Measurements from ENCODE around the gene DCAF12L2. TPM values are rescaled to one million over a fixed set of nuclear protein-coding genes. Genes with fewer than 3 reads are reported as not detected.
"Not testable (repeated sequence)": the region's sequence is repeated elsewhere in the genome, so short reads cannot be mapped to it uniquely, and the experiment has no call there.

Gene DCAF12L2
- 10 to 100 TPM in 8 of 12 donors, 1 to 10 TPM in 3, not detected in 1; 6.7 to 17.2 (median 13.1) TPM for polyA plus RNA-seq (ENCODE audit: insufficient read length in 12 of 12)
- long read RNA-seq, donor 1, partial matches to known transcripts: 0 of 1 reads
- long read RNA-seq, donor 1, other reads (novel, unspliced or antisense): 0 of 1 reads
- long read RNA-seq, donor 2, transcript DCAF12L2-201 (1 exons, 2,599 nt): major isoform, 11 of 11 reads
- long read RNA-seq, donor 2, partial matches to known transcripts: 0 of 11 reads
- long read RNA-seq, donor 2, other reads (novel, unspliced or antisense): 0 of 11 reads
- long read RNA-seq, donor 3, transcript DCAF12L2-201 (1 exons, 2,599 nt): major isoform, 5 of 5 reads
- long read RNA-seq, donor 3, partial matches to known transcripts: 0 of 5 reads
- long read RNA-seq, donor 3, other reads (novel, unspliced or antisense): 0 of 5 reads
- long read RNA-seq, donor 4, partial matches to known transcripts: 0 of 2 reads
- long read RNA-seq, donor 4, other reads (novel, unspliced or antisense): 0 of 2 reads
- long read RNA-seq, donor 5, transcript DCAF12L2-201 (1 exons, 2,599 nt): major isoform, 15 of 15 reads
- long read RNA-seq, donor 5, partial matches to known transcripts: 0 of 15 reads
- long read RNA-seq, donor 5, other reads (novel, unspliced or antisense): 0 of 15 reads
- long read RNA-seq, donor 6, transcript DCAF12L2-201 (1 exons, 2,599 nt): major isoform, 9 of 9 reads
- long read RNA-seq, donor 6, partial matches to known transcripts: 0 of 9 reads
- long read RNA-seq, donor 6, other reads (novel, unspliced or antisense): 0 of 9 reads
- long read RNA-seq, donor 7, partial matches to known transcripts: 0 of 3 reads
- long read RNA-seq, donor 7, other reads (novel, unspliced or antisense): 0 of 3 reads
- long read RNA-seq, donor 8, transcript DCAF12L2-201 (1 exons, 2,599 nt): major isoform, 14 of 14 reads
- long read RNA-seq, donor 8, partial matches to known transcripts: 0 of 14 reads
- long read RNA-seq, donor 8, other reads (novel, unspliced or antisense): 0 of 14 reads
- long read RNA-seq, donor 9, transcript DCAF12L2-201 (1 exons, 2,599 nt): major isoform, 14 of 14 reads
- long read RNA-seq, donor 9, partial matches to known transcripts: 0 of 14 reads
- long read RNA-seq, donor 9, other reads (novel, unspliced or antisense): 0 of 14 reads
- long read RNA-seq, donor 10, transcript DCAF12L2-201 (1 exons, 2,599 nt): major isoform, 9 of 9 reads
- long read RNA-seq, donor 10, partial matches to known transcripts: 0 of 9 reads
- long read RNA-seq, donor 10, other reads (novel, unspliced or antisense): 0 of 9 reads
- long read RNA-seq, donor 11, transcript DCAF12L2-201 (1 exons, 2,599 nt): major isoform, 12 of 12 reads
- long read RNA-seq, donor 11, partial matches to known transcripts: 0 of 12 reads
- long read RNA-seq, donor 11, other reads (novel, unspliced or antisense): 0 of 12 reads

DNA sequence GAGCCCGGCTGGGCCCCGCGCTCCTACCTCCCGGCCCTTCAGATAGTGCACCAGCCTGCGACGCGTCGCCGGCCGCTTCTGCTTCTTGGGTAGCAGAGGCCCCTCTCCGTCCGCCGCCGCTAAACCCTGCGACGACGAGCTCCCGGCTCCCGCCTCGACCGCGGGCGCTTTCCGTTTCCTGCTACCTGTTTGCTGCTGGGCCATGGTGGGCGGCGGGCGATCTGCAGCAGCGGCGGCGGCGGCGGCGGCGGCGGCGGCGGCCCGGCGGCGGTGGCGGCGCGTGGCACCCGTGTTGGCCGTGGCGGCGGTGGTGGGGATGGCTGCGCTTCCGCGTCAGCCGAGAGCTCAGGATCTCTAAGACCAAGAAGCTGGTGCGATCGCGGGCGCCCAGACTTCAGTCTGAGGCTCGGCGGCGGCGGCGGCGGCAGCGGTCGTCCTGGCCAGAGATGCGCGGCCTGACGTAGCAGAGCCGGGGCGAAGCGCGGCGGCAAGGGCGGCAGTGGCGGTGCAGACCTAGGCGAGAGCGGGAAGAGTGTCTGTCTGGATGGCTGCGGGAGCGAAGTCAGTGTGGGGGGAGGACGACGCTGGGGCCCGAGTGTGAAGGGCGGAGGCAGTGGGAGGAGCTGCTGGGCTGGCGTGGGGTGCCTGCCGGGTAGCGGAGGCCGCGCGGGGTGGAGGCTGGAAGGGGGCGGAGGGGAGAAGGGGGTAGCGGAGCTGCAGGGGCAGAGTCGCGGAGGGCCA is at the start of gene DCAF12L2:
Gene DCAF12L2 (minus strand): TSS at position 569 of the 741 bp plus-strand sequence. CDS start 365 bp downstream, at position 204.
- DNase-seq: peak; percentile 55

DNA sequence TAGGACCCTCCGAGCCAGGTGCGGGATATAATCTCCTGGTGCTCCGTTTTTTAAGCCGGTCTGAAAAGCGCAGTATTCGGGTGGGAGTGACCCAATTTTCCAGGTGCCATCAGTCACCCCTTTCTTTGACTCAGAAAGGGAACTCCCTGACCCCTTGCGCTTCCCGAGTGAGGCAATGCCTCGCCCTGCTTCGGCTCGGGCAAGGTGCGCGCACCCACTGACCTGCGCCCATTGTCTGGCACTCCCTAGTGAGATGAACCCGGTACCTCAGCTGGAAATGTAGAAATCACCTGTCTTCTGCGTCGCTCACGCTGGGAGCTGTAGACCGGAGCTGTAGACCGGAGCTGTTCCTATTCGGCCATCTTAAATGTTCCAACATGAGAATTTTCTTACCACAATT is 24.8 kb upstream of the DCAF12L2 start:
- DNase-seq: not testable (repeated sequence)

DNA sequence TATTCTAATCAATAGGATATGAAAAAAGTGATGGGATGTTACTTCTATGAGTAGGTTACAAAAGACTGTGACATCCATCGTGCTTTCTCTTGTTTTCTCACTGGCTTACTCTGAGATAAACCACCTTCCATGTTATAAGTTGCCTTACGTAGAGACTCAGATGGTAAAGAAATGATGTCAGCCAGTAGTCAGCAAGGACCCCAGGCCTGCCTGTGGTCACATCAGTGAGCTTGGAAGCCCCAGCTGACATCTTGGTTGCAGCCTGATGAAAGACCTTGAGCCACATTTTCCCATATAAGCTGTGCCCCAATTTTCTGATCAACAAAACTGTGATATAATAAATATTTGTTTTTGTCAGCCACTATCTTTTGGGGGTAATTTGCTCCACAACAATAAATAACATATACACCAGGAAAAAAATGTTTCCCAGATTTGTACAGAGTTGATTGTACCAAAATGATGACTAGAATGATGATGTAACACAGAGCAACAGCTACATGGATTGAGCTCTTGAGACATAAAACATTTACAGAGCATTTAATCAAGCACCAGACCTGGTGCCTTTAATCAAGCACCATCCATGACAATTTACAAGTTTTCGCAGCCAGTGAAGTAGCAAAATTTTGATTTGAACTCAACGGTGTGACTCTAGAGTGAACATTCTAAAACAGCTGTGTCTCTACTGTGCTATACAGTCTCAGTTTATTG is 11.2 kb upstream of the DCAF12L2 start:
- DNase-seq: no peak

DNA sequence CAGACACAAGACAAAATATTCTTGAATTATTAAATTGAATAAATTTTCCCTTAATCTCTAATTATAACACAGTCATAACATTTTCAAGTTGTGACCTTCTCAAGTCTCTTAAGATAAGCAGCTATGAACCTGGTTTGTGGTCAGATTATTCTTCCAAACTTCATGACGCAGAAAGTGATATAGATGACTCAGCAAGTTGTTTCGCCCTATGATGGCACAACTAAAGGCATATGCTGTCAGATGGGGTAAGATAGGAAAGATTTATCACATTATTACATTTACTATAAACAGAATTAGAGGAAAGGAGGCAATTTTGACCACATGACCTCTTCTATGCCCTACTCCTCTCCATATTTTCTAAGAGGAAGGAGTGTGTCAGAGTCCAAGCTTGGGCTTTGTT is 4.6 kb upstream of the DCAF12L2 start:
- DNase-seq: no peak

DNA sequence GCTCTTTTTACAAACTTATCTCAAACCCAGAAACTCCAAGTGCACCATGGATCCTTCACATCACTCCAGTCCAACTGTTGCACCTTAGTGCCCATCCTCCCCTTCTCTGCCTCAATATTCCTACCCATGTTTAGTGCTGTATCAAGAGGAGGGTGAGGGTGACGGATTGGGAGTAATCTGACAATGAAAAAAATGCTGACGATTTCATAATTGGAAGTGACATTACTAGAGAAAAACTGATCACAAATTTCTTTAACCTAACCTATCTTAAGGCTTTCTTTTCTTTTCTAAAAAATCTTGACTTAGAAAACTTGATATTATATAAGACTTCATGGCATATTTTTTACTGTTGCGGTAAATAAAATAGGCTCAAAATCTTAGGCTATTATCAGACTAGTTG is 1.5 kb upstream of the DCAF12L2 start:
- no peak for DNase-seq

DNA sequence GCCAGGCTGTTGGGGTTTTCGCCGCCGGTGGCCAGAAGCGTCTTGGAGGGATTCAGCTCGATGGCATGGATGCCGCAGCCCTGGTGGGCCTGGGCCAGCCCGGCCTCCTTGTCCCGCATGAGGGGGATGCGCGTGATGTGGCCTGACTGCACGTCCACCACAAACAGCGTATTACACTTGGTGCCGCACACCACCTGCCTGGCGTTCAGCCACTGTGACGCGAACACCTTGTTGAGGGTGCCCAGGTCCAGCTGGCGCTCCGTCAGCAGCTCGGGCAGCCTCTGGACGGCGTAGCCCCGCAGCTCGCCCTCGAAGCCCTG is 728 bp downstream of the DCAF12L2 start:
- no peak for DNase-seq

DNA sequence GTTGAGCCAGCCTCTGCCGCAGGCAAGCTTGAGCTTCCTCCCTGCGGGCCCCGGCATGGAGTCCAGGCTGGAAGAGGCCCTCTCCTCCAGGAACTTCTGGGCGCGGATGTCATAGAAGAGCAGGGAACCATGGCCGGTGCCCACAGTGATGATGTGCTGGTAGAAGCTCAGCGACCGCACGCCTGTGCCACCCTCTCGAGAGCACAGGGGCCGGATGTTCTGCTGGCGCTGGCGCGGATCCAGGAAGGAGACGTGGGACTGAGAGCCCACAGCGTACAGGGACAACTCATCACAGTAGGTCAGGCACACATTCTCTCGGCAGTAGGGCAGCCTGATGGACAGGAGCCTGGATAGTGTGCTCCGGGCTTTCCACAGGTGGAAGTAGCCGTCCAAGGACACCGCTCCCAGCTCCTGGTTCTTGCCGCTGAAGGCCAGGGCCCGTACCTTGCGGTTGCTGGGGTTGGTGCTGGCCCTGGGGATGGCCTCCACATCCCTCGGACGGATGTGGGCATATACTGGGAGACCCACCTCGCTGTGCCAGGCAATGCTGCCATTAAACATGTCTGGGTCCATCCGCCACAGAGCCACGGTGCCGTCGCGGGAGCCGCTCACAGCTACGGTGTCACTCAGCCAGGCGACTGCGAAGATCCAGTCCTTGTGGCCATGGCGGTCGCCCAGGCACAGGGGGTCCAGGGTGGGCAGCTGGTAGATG is 1.2 kb downstream of the DCAF12L2 start:
- no peak for DNase-seq

DNA sequence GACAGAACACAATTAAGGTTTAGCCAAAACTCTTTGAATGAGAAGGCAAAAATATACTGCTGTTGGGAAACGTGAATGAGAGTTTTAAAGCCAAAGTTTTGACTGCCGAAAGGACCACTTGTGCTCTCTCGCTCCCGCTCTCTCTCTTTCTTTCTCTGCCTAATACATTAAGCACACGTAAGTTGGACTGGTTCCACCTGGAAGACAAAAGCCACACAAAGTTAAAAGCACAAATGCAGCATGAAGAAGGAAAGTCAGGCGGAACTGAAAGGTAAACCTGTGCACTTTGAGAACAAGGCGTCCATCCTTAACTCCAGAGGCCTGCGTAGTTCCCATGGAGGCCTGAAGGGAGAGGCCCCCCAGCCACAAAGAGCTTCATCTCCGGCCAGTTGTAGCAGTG is 1.9 kb downstream of the DCAF12L2 start:
- peak; percentile 38 for DNase-seq

DNA sequence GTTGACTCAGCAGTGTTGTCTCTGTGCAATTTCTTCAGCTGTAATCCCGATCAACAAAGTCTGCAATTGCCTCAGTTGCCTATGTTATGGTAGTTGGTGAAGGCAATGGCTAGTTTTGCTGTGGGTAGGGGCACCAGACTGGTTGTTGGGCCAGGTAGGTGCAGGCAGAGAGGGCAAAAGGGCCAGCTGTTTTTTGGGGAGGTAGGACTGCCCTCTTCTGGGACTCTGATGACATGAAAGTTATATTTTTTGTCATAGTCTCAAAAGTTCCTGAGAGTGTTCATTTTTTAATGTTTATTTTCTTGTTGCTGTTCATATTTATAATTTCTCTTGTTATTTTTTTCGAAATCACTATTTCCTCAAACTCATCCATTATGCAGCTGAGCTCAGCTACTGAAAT is 25.1 kb downstream of the DCAF12L2 start:
- DNase-seq: no peak

DNA sequence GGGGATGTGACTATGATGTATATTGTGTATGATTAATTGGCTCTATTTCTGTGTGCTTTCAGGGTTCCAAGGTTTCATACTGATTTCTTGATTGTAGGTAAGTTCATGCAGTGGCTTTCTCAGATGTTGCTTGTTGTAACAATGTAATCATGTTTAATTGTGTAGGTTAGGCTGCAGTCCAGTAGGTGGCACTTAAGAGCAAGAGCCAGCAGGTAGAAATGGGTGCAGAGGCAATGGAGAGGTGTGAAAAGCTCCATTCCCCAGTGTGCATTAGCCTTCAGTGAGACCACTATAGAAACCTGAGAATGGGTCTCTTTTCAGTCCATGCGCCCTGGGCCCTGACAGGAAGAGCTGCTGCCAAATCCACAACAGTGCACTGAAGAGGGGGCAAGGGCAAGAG is 28.2 kb downstream of the DCAF12L2 start:
- no peak for DNase-seq

DNA sequence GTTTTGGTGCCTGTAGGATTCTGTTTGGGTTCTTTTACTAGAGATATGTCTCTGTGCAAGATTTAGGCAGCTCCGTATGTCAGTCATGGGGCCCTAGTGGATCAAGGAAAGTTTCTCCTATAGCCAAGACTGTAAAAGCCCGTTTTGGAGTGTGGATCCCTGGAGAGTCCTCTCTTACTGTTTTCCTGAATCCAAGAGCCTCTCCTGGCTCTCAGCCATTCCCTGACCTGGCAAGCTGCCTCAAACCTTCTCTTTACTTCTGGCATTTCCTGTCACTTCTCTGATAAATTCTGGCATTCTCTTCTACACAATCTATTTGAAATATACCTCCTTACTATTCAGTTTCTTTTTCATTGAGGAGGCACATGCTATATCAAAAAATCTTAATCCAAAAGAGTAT is 41.4 kb downstream of the DCAF12L2 start:
- DNase-seq: peak; percentile 24

All from muscle of arm (tissue), 14 donors.